Stimulated activated CD8-positive, alpha-beta memory T cell treated with anti-CD3 and anti-CD28 coated beads, Interleukin-7, amount 100 ng/mL, for 4 hours (primary cell): Measurements from ENCODE around the gene SLC39A9.

ENCODE experiments used
- DNase-seq, 2 donors: peaks; one replicate each; pipeline ENCODE4 v3.0.0-alpha.2; 2020; ENCODE audit warnings: low read depth in 2 of 2

The SLC39A9 gene

DNA sequence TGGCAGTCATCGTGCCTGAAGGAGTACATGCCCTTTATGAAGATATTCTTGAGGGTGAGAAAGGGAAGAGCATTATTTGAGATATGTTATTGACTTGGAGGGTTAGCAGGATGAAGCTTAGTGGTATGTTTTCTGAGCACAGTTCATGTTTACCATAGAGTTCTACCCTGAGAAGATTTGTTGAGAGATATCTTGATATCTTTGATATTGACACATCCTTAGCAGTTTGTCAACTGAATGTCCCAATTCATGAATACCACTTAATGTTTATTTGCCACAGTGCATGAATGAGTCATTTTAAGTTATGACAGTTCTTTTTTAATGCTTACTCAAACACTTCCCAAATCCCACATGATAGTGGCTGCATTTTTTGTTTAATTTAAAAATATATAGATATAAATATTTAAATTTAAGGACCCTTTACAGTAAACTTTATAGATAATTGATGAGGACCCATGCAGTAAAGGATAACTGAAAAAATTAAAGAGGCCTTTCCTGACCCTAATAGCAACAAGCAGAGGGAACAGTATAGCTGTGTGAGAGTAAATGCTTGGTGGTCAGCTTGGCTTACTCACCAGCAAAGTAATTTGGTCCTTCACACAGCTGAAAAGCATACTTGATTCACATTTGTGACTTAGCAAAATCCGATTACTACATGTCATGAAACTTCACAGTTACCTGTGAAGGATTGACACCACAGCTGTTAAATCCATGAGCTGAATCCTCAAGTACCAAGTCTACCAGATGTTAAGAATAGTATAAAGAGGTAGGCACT lies 25.8 kb downstream of the SLC39A9 start:
- no peak for DNase-seq

DNA sequence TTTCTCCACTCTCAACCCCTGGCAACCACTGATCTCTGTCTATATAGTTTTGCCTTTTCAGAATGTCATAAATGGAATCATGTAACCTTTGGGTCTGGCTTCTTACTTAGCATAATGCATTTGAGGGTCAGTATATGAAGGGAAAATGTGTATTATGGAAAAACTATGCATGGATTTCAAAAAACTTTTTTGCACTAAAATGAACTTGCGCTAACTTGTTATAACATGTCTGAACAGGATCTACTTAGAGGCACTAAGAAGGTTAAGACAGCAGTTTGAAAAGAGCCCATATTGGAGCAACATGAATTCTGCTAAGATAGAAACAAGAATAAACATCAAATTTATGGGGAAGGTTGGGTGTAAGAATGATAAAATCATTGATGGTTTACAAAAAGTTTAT lies 29.1 kb downstream of the SLC39A9 start:
- DNase-seq = no peak

DNA sequence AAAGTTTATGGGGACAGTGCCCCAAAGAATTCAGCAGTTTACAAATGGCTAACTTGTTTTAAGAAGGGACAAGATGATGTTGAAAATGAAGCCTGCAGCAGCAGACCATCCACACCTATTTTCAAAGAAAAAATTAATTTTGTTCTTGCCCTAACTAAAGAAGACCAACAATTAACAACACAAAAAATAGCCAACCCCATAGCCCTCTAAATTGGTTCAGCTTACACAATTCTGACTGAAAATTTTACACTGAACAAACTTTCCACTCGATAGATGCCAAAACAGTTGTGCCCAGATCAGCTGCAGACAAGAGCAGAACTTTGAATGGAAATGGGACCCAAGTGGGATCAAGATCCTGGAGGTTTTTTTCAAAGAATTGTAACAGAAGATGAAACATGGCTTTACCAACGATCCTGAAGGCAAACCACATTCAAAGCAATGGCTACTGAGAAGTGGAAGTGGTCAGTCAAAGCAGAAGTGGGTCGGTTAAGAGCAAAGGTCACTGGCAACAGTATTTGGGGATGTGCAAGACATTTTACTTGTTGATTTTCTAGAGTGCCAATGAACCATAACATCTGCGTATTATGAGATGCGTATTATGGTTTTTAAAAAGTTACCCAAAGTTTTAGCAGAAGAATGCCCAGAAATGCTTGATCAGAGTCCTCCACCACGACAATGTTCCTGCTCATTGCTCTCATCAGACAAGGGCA lies 30.0 kb downstream of the SLC39A9 start:
- no peak for DNase-seq

DNA sequence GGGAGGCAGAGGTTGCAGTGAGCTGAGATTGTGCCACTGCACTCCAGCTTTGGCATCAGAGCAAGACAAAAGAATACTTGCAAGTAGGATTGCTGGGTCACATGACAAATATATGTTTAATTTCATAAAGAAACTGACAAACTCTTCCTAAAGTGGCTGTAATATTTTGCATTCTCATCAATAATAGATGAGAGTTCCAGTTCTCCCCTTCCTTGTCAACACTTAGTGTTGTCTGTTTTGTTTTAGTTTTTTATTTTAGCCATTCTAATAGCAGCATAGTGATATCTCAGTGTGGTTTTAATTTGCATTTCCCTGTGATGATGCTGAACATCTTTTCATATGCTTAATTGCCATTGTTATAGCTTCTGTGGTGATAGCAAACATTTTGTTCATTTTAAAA lies 31.2 kb downstream of the SLC39A9 start:
- no peak for DNase-seq

DNA sequence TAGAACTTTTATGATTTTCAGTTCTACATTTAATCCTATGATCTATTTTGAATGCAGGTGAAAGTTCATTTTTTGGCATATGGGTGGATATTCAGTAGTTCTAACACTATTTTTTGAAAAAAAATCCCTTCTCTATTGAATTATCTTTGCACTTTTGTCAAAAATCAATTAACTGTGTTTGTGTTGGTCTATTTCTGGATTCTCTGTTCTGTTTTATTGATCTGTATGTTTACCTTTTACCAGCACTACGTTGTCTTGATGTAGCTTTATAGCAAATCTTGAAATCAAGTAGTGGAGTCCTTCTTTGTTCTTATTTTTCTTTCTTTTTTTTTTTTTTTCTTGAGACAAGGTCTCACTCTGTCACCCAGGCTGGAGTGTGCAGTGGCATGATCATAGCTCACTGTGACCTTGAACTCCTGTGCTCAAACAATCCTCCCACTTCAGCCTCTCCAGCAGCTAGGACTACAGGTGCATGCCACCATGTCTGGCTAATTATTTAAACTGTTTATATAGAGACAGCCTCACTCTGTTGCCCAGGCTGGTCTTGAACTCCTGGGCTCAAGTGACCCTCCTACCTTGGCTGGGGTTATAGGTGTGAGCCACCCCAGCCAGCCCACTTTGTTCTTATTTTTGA lies 31.9 kb downstream of the SLC39A9 start:
- no peak for DNase-seq

DNA sequence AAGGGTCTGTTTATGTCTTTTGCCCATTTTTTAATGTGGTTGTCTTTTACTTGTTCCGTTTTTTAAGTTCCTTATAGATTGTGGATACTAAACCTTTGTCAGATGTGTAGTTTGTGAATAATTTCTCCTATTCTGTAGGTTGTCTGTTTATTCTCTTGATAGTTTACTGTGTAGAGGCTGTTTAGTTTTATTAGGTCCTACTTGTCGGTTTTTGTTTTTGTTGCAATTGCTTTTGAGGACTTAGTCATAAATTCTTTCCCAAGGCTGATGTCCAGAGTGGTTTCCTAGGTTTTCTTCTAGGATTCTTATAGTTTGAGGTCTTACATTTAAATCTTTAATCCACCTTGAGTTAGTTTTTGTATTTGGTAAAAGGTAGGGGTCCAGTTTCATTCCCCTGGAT lies 33.9 kb downstream of the SLC39A9 start:
- DNase-seq = no peak

DNA sequence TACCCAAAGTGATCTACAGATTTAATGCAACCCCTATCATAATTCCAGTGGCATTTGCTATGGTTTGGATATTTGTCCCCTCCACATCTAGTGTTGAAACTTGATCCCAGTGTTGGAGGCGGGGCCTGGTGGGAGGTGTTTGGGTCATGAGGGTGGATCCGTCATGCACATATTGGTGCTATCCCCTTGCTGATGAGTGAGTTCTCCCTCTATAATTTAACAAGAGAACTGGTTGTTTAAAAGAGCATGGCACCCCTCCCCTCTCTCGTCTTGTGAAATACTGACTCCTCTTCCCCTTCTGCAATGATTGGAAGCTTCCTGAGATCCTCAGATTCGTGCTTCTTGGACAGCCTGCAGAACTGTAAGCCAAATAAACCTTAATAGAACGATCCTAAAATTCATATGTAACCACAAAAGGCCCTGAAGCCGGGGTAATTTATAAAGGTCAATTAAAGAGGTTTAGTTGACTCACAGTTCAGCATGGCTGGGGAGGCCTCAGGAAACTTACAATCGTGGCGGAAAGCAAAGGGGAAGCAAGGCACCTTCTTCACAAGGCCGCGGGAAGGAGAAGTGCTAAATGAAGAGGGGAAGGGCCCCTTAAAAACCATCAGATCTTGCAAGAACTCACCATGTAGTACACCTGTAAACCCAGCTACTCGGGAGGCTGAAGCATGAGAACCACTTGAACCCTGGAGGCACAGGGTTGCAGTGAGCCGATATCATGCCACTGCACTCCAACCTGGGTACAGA lies 41.2 kb downstream of the SLC39A9 start:
- no peak for DNase-seq

DNA sequence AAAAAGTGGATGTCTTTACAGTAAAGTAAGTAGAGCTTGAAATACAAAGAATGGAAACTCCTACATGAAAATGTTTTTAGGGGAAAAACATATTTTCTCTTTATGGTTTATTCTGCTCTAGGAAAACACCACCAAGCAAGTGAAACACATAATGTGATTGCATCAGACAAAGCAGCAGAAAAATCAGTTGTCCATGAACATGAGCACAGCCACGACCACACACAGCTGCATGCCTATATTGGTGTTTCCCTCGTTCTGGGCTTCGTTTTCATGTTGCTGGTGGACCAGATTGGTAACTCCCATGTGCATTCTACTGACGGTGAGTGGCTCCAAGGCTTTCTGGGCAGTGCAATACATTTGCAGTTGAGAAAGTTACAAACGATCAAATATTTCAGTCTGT lies 43.5 kb downstream of the SLC39A9 start:
- no peak for DNase-seq

DNA sequence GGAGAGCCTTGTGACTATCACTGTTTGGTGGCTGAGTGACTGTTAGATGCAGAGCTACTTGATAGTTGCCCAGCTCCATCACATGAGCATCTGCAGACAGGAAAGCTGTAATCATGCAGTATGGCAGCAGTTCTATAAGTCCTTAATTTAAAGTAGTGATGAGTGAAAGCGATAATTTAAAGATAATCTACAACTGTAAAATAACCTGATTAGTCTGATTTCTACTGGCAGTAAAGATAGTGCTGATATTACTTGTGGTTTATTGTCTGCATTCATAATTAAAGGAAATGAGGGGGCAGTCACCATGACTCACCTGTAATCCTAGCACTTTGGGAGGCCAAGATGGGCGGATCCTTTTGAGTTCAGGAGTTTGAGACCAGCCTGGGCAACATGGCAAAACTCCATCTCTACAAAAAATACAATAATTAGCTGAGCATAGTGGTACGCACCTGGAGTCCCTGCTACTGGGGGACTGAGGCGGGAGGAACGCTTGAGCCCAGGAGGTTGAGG lies 44.9 kb downstream of the SLC39A9 start:
- no peak for DNase-seq

DNA sequence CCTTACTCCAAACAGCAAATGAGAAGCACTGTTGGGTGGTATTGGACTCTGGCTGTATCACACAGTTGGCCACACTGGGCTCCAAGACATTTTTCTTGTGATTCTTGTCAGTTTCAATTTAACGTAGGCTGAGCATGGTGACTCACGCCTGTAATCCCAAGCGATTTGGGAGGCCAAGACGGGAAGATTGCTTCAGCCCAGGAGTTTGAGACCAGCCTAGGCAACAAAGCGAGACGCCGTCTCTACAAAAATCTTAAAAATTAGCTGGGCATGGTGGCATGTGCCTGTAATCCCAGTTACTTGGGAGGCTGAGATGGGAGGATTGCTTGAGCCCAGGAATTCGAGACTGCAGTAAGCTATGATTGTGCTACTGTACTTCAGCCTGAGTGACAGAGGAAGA lies 50.7 kb downstream of the SLC39A9 start:
- DNase-seq = no peak

DNA sequence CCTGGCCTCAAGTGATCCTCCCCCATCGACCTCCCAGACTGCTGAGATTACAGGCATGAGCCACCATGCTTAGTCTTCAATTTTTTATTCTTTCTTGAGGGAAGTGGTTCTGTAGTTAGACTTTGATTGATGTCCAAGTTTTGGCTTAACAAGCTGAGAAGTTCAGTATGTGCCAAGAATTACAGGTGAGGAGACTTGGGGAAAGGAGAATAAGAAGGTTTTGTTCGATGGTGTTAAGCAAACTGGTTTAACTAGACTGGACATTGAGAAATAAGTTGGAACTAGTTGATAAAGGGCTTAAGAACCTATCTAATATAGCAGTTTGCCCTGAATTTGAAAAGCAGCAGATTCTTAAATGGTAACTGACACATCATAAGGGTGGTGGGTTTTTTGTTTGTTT lies 53.4 kb downstream of the SLC39A9 start:
- DNase-seq = no peak

DNA sequence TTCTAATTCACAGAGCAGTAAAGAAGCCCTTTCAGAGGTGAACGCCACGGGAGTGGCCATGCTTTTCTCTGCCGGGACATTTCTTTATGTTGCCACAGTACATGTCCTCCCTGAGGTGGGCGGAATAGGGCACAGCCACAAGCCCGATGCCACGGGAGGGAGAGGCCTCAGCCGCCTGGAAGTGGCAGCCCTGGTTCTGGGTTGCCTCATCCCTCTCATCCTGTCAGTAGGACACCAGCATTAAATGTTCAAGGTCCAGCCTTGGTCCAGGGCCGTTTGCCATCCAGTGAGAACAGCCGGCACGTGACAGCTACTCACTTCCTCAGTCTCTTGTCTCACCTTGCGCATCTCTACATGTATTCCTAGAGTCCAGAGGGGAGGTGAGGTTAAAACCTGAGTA lies 59.9 kb downstream of the SLC39A9 start:
- no peak for DNase-seq

DNA sequence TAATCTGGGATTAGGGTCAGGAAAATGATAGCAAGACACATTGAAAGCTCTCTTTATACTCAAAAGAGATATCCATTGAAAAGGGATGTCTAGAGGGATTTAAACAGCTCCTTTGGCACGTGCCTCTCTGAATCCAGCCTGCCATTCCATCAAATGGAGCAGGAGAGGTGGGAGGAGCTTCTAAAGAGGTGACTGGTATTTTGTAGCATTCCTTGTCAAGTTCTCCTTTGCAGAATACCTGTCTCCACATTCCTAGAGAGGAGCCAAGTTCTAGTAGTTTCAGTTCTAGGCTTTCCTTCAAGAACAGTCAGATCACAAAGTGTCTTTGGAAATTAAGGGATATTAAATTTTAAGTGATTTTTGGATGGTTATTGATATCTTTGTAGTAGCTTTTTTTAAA lies 60.6 kb downstream of the SLC39A9 start:
- no peak for DNase-seq

DNA sequence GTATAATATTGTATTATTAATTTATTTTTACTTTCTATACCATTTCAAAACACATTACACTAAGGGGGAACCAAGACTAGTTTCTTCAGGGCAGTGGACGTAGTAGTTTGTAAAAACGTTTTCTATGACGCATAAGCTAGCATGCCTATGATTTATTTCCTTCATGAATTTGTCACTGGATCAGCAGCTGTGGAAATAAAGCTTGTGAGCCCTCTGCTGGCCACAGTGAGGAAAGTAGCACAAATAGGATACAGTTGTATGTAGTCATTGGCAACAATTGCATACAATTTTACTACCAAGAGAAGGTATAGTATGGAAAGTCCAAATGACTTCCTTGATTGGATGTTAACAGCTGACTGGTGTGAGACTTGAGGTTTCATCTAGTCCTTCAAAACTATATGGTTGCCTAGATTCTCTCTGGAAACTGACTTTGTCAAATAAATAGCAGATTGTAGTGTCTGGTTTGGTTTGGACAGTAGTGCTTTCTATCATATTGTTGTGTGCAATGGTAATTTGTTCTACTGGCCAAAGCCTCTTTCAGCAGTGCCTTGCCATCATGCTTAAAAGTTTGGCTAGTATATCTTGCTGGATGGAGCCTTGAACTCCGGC lies 61.7 kb downstream of the SLC39A9 start:
- DNase-seq = peak; percentile 12 to 17

DNA sequence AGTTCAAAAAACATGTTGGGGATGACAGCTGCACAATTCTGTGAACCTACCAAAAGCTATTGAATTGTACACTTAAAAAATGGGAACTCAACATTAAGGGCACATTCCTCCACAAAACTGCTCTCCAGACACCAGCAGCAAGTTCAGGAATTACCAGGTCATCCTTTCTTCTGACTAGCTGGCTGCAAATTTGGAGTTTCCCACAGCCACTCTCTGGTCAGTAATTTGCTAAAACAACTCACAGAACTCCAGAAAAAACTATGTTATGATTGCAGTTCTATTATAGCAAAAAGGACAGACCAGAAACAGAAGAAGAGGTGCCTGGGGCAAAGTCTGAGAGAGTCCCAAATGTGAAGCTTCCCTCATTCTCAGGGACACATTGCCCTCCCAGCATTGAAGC lies 65.9 kb downstream of the SLC39A9 start:
- DNase-seq = no peak

DNA sequence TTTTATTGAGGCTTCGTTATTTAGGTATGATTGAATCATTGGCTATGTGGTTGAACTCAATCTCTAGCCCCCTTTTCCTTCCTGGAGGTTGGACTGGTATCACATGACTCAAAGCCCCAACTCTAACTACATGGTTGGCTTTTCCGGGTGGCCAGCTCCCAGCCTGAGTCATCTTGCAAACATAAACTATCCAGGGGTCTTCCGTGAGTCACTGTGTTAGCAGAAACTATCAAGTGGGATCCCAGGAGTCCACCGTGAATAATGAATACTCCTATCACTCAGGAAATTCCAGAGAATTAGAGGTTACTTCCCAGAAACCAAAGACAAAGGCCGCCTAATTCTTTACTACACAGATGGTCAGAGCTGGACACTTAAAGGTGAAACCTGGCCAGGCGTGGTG lies 66.3 kb downstream of the SLC39A9 start:
- DNase-seq = no peak

DNA sequence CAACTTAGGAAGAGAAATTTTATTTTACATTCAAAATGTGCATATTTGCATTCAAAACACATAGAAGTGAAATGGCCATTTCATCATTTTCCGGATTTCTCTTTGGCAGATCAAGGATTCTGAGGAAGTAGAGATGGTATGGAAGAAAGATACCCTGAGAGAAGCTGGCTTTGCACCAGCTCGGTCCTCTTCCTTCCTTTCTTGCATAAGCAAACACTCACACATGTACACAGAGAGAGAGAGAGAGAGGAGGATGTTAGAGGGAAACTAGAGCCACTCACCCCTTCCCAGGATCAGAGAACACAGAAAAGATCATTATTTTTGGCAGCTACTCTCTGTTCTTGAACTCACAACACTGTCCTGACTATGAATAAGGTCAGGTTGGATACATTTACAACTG lies 70.5 kb downstream of the SLC39A9 start:
- no peak for DNase-seq

DNA sequence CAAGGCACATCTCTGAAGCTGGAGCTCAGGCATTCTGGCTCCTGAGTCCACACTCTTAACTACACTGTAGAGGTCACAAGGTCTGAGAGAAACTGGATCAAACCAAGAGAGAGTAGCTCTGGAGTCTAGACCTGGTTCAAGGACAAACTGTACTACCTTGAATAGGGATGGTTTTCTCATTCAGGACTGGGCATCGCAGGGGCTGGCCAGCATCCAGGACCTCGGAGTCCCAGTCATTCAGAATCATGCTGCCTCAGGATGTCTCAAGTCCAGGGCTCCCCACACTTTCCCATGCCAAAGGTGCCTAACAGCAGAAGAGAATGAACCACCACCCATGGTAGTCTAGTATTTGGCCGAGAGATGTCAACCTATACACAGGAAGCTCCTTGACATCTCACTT lies 72.9 kb downstream of the SLC39A9 start:
- no peak for DNase-seq

DNA sequence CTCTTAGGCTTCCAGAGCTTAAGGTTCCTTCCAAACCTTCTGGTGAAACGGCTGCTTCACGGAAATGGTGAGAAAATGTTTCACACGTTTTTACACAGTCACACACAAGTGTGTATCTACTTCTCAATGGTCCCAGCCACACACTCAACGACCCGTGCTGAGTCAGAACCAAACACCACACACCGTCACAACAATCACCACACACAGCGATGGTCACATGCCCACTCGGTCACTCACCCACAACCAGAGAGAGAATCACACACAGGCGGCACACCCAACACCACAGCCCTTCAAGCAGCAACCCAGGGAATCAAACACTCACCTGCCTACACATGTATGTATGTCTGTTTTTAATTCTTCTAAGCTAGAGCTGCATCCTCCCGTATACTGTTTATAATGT lies 73.4 kb downstream of the SLC39A9 start:
- no peak for DNase-seq

DNA sequence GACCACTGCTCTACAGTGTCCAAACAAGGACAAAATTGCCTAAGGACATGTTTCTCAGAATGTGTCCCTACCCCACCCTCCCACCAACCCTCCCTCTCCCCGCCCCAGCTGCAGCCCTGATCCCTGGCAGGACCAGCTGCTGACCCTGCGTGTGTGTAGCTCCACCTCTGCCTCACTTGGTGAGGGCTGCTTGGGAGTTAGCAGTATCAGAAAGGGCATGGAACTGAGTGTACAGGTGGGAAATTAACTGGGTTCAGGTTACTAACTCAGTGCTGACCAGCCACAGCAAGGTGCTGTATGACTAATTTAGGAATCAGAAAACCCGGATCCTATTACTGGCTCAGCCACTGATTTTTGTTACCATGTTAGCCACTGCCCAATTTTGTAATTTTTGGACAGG lies 74.8 kb downstream of the SLC39A9 start:
- DNase-seq = no peak

DNA sequence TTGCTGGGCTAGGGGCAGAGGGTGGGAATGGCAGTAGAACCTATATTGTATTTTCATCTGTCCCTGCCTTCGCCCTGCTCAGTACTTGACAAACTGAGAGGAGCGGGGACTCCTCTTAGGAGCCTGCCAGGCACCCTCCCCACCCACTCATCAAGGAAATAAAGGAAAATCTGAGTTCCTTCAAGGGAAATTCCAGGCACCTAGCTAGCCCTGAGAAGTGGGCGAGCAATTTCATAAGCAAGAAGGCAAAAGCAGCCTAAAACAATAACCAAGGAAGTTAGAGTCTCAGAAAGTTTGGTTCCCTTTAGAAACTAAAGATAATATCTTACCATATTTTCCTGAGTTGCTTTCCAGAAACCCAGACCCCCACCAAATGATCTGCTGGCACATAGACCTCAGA lies 75.5 kb downstream of the SLC39A9 start:
- no peak for DNase-seq
